Measurements from ENCODE around the gene PDGFB.

PDGFB gene

DNA sequence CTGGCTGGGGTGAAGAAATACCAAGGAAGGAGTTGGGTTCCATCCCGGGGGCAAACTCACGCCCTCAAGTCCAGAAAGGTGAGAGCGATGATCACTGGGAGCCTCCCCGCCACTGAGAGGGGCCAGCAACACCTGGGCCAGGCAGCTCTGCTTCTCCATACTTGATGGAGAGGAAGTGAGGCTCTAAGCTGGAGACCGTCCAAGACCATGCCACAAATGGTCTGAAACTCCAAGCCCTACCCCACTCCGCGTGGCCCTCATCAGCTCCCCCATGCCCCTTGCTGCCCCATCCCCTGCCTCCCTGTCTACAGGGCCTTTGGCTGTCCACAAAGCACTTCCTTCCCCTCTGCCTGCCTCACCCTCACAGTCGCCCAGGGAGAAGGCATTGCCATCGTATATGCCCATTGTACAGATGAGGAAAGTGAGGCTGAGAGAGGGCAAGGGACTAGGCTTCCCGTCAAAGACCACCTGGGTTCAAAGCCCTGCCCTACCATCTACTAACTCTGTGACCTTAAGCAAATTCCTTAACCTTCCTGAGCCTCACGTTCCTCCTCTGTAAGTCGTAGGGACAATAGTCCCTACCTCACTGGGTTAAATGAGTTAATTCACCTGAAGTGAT is 4.4 kb upstream of the PDGFB start:
- in situ Hi-C loops (cut with HindIII; ENCODE audit: low pct_unique_long_range_greater_than_20kb, low sequenced_read_pairs) = no loop called here
- TF ChIP-seq JUND (IDR thresholded peaks at IDR 0.05; ENCODE audit: low read depth) = no peak
- no peak for DNase-seq (ENCODE audit: low read depth in 1 of 2, low spot score in 1 of 2)

GRCh38 chr22:39248254-39248653 is 3.5 kb upstream of the PDGFB start:
- in situ Hi-C loops (cut with HindIII; ENCODE audit: low pct_unique_long_range_greater_than_20kb, low sequenced_read_pairs) = no loop called here
- DNase-seq (ENCODE audit: low read depth in 1 of 2, low spot score in 1 of 2) = no peak
- TF ChIP-seq JUND (IDR thresholded peaks at IDR 0.05; ENCODE audit: low read depth) = no peak

DNA sequence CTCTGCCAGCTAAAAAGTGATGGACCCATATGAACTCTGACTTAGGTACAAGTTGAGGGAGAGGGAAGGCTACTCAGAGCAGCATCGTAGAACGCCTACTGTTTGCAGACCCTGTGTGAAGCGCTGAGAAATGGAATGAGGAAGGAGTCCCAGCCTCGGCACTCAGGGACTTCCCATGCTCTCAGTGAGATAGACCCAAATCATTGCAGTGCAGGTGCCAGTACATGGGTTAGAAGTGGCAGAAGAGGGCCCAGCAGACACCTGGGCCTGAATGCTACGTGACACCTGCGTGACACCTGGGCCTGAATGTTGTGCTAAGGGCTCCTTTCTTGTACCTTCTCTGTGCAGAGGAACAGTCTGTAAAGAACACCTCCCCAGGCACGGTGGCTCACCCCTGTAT is 2.6 kb upstream of the PDGFB start:
- no peak for TF ChIP-seq JUND (IDR thresholded peaks at IDR 0.05; ENCODE audit: low read depth)
- in situ Hi-C loops (cut with HindIII; ENCODE audit: low pct_unique_long_range_greater_than_20kb, low sequenced_read_pairs) = no loop called here

DNA sequence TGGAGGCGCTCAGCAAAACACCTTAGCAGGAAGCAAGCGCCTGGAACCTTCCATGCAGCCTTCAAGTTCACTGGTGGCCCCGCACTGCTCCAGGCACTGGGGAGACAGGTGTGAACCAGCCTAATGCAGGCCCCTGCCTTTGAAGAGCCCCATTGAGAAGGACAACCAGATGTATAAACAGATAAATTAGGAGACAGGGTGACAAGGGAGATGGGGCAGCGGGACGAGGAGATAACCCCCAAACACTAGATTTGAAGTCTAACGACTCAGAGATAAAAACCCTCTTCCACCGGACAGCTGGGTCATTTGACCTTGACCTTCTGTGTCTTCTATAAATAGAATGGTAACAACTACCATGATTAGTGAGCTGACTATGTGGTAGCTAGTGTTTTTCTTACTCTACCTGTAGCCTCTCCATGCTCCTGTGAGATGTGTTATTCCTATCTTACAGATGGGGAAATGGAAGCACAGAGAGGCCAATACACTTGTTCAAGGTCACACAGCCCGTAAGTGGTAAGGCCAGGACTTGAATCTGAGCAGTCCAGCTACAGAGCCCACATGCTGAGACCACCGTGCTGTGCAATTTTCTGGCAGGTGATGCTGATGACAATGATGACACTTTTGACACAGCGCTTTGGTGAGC is 2.0 kb upstream of the PDGFB start:
- DNase-seq (ENCODE audit: low read depth in 1 of 2, low spot score in 1 of 2) = no peak
- in situ Hi-C loops (cut with HindIII; ENCODE audit: low pct_unique_long_range_greater_than_20kb, low sequenced_read_pairs) = no loop called here
- TF ChIP-seq JUND (IDR thresholded peaks at IDR 0.05; ENCODE audit: low read depth) = no peak

More for the DNA sequence above, 2.6 kb upstream of the PDGFB start:
- DNase-seq (ENCODE audit: low read depth in 1 of 2, low spot score in 1 of 2) = no peak

- DNase-seq (ENCODE audit: low read depth in 1 of 2, low spot score in 1 of 2) = no peak
- in situ Hi-C loops (cut with HindIII; ENCODE audit: low pct_unique_long_range_greater_than_20kb, low sequenced_read_pairs) = no loop called here
- no peak for TF ChIP-seq JUND (IDR thresholded peaks at IDR 0.05; ENCODE audit: low read depth)
Observed at GRCh38 chr22:39246217-39246616, 1.4 kb upstream of the PDGFB start.

GRCh38 chr22:39245130-39246039 is 603 bp upstream of the PDGFB start:
- in situ Hi-C loops (cut with HindIII; ENCODE audit: low pct_unique_long_range_greater_than_20kb, low sequenced_read_pairs) = no loop called here
- DNase-seq (ENCODE audit: low read depth in 1 of 2, low spot score in 1 of 2) = peak in 1 of 2 experiments; percentile 67
- no peak for TF ChIP-seq JUND (IDR thresholded peaks at IDR 0.05; ENCODE audit: low read depth)

DNA sequence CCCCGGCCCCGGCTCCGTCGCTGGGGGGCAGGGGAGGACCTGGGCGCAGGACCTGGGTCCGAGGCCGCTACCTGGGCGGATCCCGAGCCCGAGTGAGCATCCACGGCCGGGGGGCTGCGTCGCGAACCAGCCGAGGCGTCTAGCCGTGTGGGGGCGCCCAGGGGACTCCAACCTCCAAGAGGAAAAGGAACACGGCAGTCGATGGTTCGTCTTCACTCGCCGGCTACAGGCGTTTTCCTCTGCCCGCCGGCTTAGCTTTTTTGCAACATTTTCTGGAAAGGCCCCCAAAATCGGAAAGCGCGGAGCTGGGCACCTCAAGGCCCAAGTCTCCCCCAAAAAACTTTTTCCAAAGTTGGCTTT is 666 bp downstream of the PDGFB start:
- DNase-seq (ENCODE audit: low read depth in 1 of 2, low spot score in 1 of 2) = no peak
- no peak for TF ChIP-seq JUND (IDR thresholded peaks at IDR 0.05; ENCODE audit: low read depth)
- in situ Hi-C loops (cut with HindIII; ENCODE audit: low pct_unique_long_range_greater_than_20kb, low sequenced_read_pairs) = no loop called here

- peak in 1 of 2 experiments; percentile 36 for DNase-seq (ENCODE audit: low read depth in 1 of 2, low spot score in 1 of 2)
- TF ChIP-seq JUND (IDR thresholded peaks at IDR 0.05; ENCODE audit: low read depth) = no peak
- in situ Hi-C loops (cut with HindIII; ENCODE audit: low pct_unique_long_range_greater_than_20kb, low sequenced_read_pairs) = no loop called here
Observed at GRCh38 chr22:39243439-39244135, 1.2 kb downstream of the PDGFB start.

DNA sequence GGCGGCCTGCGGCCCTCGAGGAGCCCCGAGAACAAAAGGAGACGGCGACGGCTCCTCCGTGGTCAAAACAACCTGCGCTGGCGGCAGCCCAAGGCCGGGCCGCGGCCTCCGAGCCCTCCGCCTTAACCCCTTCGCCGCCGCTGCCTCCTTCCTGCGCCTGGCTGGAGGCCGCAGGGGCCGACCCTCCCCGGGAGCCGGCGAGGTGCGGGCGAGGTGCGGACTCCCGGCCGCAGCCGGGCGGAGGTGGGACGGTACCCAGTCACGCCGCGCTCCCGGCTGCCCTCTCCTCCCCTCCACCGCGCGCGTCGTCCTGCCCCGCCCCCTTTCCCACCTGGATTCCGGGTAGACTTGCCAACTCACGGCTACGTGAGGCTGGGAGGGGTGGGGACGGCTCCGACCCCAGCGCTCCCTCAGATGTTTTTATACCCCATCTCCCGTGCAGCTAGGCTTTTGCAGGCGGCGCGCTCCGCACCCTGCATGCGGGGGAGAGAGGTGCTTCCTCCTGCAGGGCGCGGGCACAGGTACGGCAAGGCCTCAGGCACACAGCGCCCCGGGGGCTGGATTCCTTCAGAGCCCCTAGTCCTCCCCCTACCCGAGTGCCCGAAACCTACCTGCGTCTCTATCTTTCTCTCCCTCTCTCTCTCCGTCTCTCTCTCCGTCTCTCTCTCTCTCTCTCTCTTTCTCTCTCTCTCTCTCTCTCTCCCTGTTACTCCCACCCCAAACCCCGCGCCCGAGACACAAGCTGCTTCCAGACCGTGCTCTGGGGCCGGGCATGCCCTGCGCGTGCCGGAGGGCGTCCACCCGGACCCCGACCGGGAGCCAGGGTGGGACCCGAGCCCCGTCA is 2.0 kb downstream of the PDGFB start:
- in situ Hi-C loops (cut with HindIII; ENCODE audit: low pct_unique_long_range_greater_than_20kb, low sequenced_read_pairs) = no loop called here
- no peak for TF ChIP-seq JUND (IDR thresholded peaks at IDR 0.05; ENCODE audit: low read depth)
- peak; percentile 78 to 90 for DNase-seq (ENCODE audit: low read depth in 1 of 2, low spot score in 1 of 2)

DNA sequence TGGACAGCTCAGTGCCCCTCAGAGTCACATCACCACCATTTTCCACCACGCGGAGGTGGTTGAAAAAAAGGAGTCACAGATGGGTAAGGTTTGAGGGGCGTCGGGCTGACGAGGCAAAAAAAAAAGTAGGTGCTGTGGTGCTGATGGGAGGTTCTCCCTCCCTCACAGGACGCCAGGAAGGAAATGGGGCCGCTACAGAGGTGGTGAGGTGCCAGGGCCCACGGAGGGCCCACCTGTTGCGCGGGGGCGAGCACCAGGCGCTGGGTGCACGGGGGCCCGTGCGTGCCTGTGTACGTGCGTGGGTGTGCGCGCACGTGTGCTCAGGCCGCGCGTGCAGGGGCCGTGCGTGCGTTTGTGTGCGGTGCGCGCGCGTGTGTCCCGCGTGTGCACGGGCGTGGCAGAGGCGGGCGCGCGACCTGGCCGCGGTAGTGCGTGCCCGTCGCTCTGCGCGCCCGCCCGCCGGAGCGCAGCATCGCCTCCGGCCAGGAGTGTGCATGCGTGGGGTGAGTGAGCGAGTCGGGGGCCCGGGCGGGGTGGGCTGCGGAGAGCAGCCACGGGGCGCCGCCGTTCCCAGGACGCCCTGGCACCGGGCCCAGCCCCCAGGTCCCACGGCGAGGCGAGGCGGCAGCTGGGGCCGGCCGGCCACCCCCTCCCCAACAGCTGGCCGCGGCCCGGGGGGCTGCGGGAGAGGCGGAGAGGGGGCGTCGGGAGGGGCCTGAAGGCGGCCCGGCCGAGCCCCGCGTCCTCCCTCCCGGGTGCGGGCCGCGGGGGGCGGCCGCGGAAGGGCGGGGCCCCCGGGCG is 2.8 kb downstream of the PDGFB start:
- in situ Hi-C loops (cut with HindIII; ENCODE audit: low pct_unique_long_range_greater_than_20kb, low sequenced_read_pairs) = no loop called here
- peak in 1 of 2 experiments; percentile 60 for DNase-seq (ENCODE audit: low read depth in 1 of 2, low spot score in 1 of 2)
- TF ChIP-seq JUND (IDR thresholded peaks at IDR 0.05; ENCODE audit: low read depth) = no peak

Data from T47D (cell line).